ENCODE data around the gene CAPN10. TPM values are rescaled to one million over a fixed set of nuclear protein-coding genes. Genes with fewer than 3 reads are reported as not detected.

Gene CAPN10
- polyA plus RNA-seq, 3 donors, result 7.3 to 57.0 (median 7.4) TPM

DNA sequence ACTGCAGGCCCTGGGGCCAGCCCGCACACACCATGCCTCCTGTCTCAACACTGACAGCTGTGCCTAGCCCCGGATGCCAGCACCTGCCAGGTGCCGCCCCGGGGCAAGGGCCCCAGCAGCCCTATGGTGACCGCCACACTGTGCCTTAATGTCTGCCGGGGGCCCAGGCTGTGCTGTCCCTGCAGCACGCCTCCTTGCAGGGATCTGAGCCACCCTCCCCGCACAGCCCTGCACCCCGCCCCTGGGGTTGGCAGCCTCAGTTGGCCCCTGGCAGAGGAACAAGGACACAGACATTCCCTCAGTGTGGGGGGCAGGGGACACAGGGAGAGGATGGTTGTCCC, 8.5 kb upstream of the CAPN10 start:
- H3K27ac Mint-ChIP-seq, result peak overlapping the region in 2 of 7 donors; percentile 60 to 97
- peaks cover 80% of the 10 kb centered on the region for H4K20me1 ChIP-seq (ENCODE audit: insufficient read depth, low read length)
- DNase-seq, result no peak

DNA sequence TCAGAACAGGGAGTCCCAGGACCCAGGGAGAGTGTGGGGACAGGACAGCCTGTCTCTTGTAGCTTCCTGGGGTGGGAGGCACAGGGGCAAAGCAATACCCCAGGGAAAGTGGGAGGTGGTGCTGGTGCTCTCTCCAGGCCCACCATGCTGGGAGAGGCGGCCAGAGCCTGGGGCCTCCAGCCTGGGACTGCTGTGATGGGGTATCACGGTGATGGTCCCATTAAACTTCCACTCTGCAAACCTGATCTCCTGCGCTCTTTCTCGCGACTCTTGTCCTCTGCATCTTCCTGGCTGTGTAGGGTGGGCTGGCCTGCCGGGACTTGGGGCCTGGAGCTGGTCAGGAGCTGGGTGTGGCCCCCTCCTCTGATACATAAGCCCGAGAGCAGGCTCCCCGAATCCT, 8.0 kb upstream of the CAPN10 start:
- Mint-ChIP-seq H3K4me1 (peaks cover 48% of the 10 kb centered on the region), H3K27ac (peak overlapping the region; percentile 88 to 98 (median 97)), H3K9me3 (peaks cover 0 to 2% (median 0%) of the 10 kb centered on the region in 7 donors), H3K36me3 (peaks cover 56 to 65% of the 10 kb centered on the region in 2 donors), H3K27me3 (ENCODE audit: low read depth in 3 of 3) (peaks cover 0 to 2% (median 2%) of the 10 kb centered on the region in 3 donors), H3K4me3 (no peak overlapping the region)
- Histone ChIP-seq H3K9ac (ENCODE audit: insufficient read depth, low read length, poor library complexity, severe bottlenecking) (no peak overlapping the region), H2AFZ (ENCODE audit: insufficient read depth, low read depth, low read length, poor library complexity, severe bottlenecking) (no peak overlapping the region), H3K27me3 (ENCODE audit: control insufficient read depth in 2 of 2, insufficient read depth in 2 of 2, low read length in 2 of 2) (no peaks in the 10 kb centered on the region), H3K36me3 (replicated peaks in 1 of 2; ENCODE audit: control insufficient read depth in 1 of 2, insufficient read depth in 2 of 2, low read length in 2 of 2) (peaks cover 52 to 61% of the 10 kb centered on the region in 2 donors), H3K4me1 (ENCODE audit: control insufficient read depth in 1 of 2, insufficient read depth in 2 of 2, low read length in 2 of 2) (peaks cover 36 to 40% of the 10 kb centered on the region in 2 donors), H4K20me1 (ENCODE audit: insufficient read depth, low read length) (peaks cover 76% of the 10 kb centered on the region), H3K4me3 (replicated peaks in 1 of 3; ENCODE audit: low read depth in 2 of 3, low read length in 3 of 3) (no peak overlapping the region), H3K9me3 (replicated peaks in 1 of 2; ENCODE audit: control insufficient read depth in 1 of 2, insufficient read depth in 1 of 2, low read length in 2 of 2) (no peaks in the 10 kb centered on the region), H3K4me2 (replicated peaks; ENCODE audit: extremely low read depth, low read length, poor library complexity, severe bottlenecking) (no peak overlapping the region), H3K79me2 (ENCODE audit: insufficient read depth, low read length) (peaks cover 64% of the 10 kb centered on the region), H3K27ac (ENCODE audit: low read depth in 1 of 2, low read length in 2 of 2) (peak overlapping the region; percentile 88 to 96)
- no peak for DNase-seq
- intact Hi-C loops (cut with micrococcal nuclease), result no loop called here
- WGBS (ENCODE audit: insufficient coverage), result 94% methylated on average over 3 of the region's 8 CpGs
- TF ChIP-seq, protein P1, sequence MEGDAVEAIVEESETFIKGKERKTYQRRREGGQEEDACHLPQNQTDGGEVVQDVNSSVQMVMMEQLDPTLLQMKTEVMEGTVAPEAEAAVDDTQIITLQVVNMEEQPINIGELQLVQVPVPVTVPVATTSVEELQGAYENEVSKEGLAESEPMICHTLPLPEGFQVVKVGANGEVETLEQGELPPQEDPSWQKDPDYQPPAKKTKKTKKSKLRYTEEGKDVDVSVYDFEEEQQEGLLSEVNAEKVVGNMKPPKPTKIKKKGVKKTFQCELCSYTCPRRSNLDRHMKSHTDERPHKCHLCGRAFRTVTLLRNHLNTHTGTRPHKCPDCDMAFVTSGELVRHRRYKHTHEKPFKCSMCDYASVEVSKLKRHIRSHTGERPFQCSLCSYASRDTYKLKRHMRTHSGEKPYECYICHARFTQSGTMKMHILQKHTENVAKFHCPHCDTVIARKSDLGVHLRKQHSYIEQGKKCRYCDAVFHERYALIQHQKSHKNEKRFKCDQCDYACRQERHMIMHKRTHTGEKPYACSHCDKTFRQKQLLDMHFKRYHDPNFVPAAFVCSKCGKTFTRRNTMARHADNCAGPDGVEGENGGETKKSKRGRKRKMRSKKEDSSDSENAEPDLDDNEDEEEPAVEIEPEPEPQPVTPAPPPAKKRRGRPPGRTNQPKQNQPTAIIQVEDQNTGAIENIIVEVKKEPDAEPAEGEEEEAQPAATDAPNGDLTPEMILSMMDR (IDR thresholded peaks at IDR 0.05), result no peak

More for the DNA sequence above, 8.5 kb upstream of the CAPN10 start:
- intact Hi-C loops (cut with micrococcal nuclease), result no loop called here
- Mint-ChIP-seq H3K9me3 (peaks cover 0 to 2% (median 0%) of the 10 kb centered on the region in 7 donors), H3K27me3 (ENCODE audit: low read depth in 3 of 3) (peaks cover 0 to 2% (median 2%) of the 10 kb centered on the region in 3 donors), H3K4me1 (peaks cover 44% of the 10 kb centered on the region), H3K4me3 (no peak overlapping the region), H3K36me3 (peaks cover 53 to 63% of the 10 kb centered on the region in 2 donors)
- H3K36me3 ChIP-seq (replicated peaks in 1 of 2; ENCODE audit: control insufficient read depth in 1 of 2, insufficient read depth in 2 of 2, low read length in 2 of 2), result peaks cover 54 to 61% of the 10 kb centered on the region in 2 donors
- peak overlapping the region; percentile 88 to 96 for H3K27ac ChIP-seq (ENCODE audit: low read depth in 1 of 2, low read length in 2 of 2)
- H3K27me3 ChIP-seq (ENCODE audit: control insufficient read depth in 2 of 2, insufficient read depth in 2 of 2, low read length in 2 of 2), result no peaks in the 10 kb centered on the region
- WGBS (ENCODE audit: insufficient coverage), result 100% methylated on average over 5 of the region's 9 CpGs
- TF ChIP-seq, protein P1 (IDR thresholded peaks at IDR 0.05), result no peak
- no peak overlapping the region for H2AFZ ChIP-seq (ENCODE audit: insufficient read depth, low read depth, low read length, poor library complexity, severe bottlenecking)
- H3K9ac ChIP-seq (ENCODE audit: insufficient read depth, low read length, poor library complexity, severe bottlenecking), result no peak overlapping the region
- no peak overlapping the region for H3K4me2 ChIP-seq (replicated peaks; ENCODE audit: extremely low read depth, low read length, poor library complexity, severe bottlenecking)
- H3K79me2 ChIP-seq (ENCODE audit: insufficient read depth, low read length), result peaks cover 64% of the 10 kb centered on the region
- H3K9me3 ChIP-seq (replicated peaks in 1 of 2; ENCODE audit: control insufficient read depth in 1 of 2, insufficient read depth in 1 of 2, low read length in 2 of 2), result no peaks in the 10 kb centered on the region
- H3K4me1 ChIP-seq (ENCODE audit: control insufficient read depth in 1 of 2, insufficient read depth in 2 of 2, low read length in 2 of 2), result peaks cover 36 to 40% of the 10 kb centered on the region in 2 donors
- H3K4me3 ChIP-seq (replicated peaks in 1 of 3; ENCODE audit: low read depth in 2 of 3, low read length in 3 of 3), result no peak overlapping the region
